ENCODE measurements around the gene GSTT2. TPM values are rescaled to one million over a fixed set of nuclear protein-coding genes. Genes with fewer than 3 reads are reported as not detected.
"Not testable (repeated sequence)": the region's sequence is repeated elsewhere in the genome, so short reads cannot be mapped to it uniquely, and the experiment has no call there.

Gene GSTT2
- total RNA-seq, 1 donor from 2014 or later: not detected

GRCh38 chr22:23984430-23984829, 4.5 kb downstream of the GSTT2 start:
- Mint-ChIP-seq H3K4me3 (no peak overlapping the region), H3K27ac (no peak overlapping the region), H3K27me3 (ENCODE audit: insufficient read depth) (peaks cover 3% of the 10 kb centered on the region), H3K9me3 (no peaks in the 10 kb centered on the region), H3K36me3 (ENCODE audit: low read depth) (no peaks in the 10 kb centered on the region), H3K4me1 (ENCODE audit: low read depth) (peaks cover 11% of the 10 kb centered on the region)
- DNase-seq (ENCODE audit: low spot score): peak; percentile 43
- intact Hi-C loops (cut with micrococcal nuclease): loop anchor here (5.0 kb wide), 3 partner anchors 173 to 543 kb away; no protein-coding TSS in a partner anchor

- H3K27me3 Mint-ChIP-seq (ENCODE audit: insufficient read depth); DNase-seq (ENCODE audit: low spot score); H3K36me3 Mint-ChIP-seq (ENCODE audit: low read depth); H3K9me3 Mint-ChIP-seq; intact Hi-C loops (cut with micrococcal nuclease); H3K4me3 Mint-ChIP-seq: not testable (repeated sequence)
- Mint-ChIP-seq H3K4me1 (ENCODE audit: low read depth) (peaks cover 11% of the 10 kb centered on the region), H3K27ac (peak overlapping the region; percentile 14)
Measured at GRCh38 chr22:23986089-23986488, 6.2 kb downstream of the GSTT2 start.

GRCh38 chr22:23986538-23987178, 6.7 kb downstream of the GSTT2 start:
- H3K9me3 Mint-ChIP-seq; H3K27me3 Mint-ChIP-seq (ENCODE audit: insufficient read depth); DNase-seq (ENCODE audit: low spot score); intact Hi-C loops (cut with micrococcal nuclease); H3K4me3 Mint-ChIP-seq; H3K36me3 Mint-ChIP-seq (ENCODE audit: low read depth): not testable (repeated sequence)
- Mint-ChIP-seq H3K4me1 (ENCODE audit: low read depth) (peaks cover 11% of the 10 kb centered on the region), H3K27ac (peak overlapping the region; percentile 14)

DNA sequence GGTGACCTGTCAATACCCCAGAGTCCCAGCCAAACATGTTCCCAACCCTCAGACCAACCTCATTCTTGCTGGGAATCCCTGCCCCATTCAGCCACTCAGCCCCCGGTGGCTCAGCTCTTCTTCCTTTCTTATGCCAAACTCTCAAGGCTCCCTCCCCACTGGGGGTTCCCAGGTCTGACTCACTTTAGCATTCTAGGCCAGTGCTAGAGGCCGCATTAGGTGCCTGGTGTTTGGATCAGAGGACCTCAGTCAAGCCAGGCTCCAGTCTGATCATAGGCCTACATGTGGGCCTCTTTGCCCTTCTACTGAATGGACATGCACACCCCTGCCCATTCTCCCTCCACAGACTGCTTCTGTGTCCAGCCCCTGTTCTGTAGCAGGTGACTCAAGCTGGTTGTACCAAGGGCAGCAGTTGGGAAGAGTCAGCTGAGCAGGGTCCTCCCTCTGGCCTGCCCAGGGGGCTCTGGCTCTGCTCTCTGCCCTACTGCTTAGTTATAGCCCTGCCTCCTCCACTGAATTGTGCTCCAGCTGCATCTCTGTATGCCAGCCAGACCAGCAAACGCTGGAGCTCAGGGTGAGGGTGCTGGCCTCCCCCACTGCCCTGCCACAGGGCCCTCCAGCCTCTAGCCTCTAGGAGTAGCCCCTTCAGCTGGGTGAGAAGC, 9.8 kb downstream of the GSTT2 start:
- DNase-seq (ENCODE audit: low spot score); H3K9me3 Mint-ChIP-seq; intact Hi-C loops (cut with micrococcal nuclease); H3K4me1 Mint-ChIP-seq (ENCODE audit: low read depth); H3K27me3 Mint-ChIP-seq (ENCODE audit: insufficient read depth); H3K36me3 Mint-ChIP-seq (ENCODE audit: low read depth); H3K27ac Mint-ChIP-seq; H3K4me3 Mint-ChIP-seq: not testable (repeated sequence)

DNA sequence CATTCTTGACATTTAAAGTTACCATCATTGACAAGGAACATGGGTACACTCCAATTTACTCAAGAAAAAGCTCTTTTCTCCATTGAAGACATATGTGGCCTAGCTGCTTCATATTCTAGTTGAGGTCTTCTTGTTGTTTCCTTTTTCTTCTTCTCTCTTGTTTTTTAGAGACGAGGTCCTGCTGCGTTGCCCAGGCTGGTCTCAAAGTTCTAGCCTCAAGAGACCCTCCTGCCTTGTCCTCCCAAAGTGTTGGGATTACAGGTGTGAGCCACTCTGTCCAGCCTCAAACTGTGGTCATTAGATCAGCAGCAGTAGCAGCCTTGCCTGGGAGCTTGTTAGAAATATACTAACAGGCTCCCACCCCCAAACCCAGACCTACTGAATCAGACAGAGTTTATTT, 13.1 kb downstream of the GSTT2 start:
- H3K27ac Mint-ChIP-seq; DNase-seq (ENCODE audit: low spot score); H3K9me3 Mint-ChIP-seq; H3K27me3 Mint-ChIP-seq (ENCODE audit: insufficient read depth); H3K4me3 Mint-ChIP-seq; H3K4me1 Mint-ChIP-seq (ENCODE audit: low read depth); H3K36me3 Mint-ChIP-seq (ENCODE audit: low read depth); intact Hi-C loops (cut with micrococcal nuclease): not testable (repeated sequence)

GRCh38 chr22:23993581-23994177, 13.7 kb downstream of the GSTT2 start:
- H3K4me3 Mint-ChIP-seq; H3K4me1 Mint-ChIP-seq (ENCODE audit: low read depth); H3K27me3 Mint-ChIP-seq (ENCODE audit: insufficient read depth); intact Hi-C loops (cut with micrococcal nuclease); H3K27ac Mint-ChIP-seq; H3K36me3 Mint-ChIP-seq (ENCODE audit: low read depth); DNase-seq (ENCODE audit: low spot score); H3K9me3 Mint-ChIP-seq: not testable (repeated sequence)

- Mint-ChIP-seq H3K27ac (no peak overlapping the region), H3K9me3 (no peaks in the 10 kb centered on the region), H3K4me3 (no peak overlapping the region), H3K4me1 (ENCODE audit: low read depth) (no peaks in the 10 kb centered on the region), H3K27me3 (ENCODE audit: insufficient read depth) (peaks cover 9% of the 10 kb centered on the region), H3K36me3 (ENCODE audit: low read depth) (no peaks in the 10 kb centered on the region)
- DNase-seq (ENCODE audit: low spot score): no peak
- intact Hi-C loops (cut with micrococcal nuclease): no loop called here
Measured at GRCh38 chr22:23997092-23997491, 17.2 kb downstream of the GSTT2 start.

DNA sequence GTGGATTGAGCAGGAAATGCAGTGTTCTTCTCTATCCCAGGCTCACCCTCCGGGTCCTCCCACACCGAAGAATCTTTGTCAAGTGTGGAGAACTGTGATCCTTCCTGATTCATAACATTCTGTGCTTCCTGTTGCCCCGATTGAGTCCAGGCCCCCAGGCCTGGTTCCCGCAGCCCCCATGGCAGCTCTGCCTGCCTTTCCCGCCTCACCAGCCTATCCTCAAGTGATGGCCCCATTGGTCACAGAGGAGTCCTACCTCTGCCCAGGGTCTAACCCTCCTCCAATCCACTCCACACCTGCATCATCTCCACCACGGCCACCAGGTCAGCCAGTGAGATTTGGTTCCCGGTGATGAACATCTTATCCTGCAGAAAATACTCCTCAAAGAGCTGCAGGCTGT, 19.8 kb downstream of the GSTT2 start:
- DNase-seq (ENCODE audit: low spot score); H3K4me3 Mint-ChIP-seq; H3K9me3 Mint-ChIP-seq; intact Hi-C loops (cut with micrococcal nuclease); H3K36me3 Mint-ChIP-seq (ENCODE audit: low read depth); H3K27ac Mint-ChIP-seq; H3K4me1 Mint-ChIP-seq (ENCODE audit: low read depth): not testable (repeated sequence)
- H3K27me3 Mint-ChIP-seq (ENCODE audit: insufficient read depth): peaks cover 12% of the 10 kb centered on the region

DNA sequence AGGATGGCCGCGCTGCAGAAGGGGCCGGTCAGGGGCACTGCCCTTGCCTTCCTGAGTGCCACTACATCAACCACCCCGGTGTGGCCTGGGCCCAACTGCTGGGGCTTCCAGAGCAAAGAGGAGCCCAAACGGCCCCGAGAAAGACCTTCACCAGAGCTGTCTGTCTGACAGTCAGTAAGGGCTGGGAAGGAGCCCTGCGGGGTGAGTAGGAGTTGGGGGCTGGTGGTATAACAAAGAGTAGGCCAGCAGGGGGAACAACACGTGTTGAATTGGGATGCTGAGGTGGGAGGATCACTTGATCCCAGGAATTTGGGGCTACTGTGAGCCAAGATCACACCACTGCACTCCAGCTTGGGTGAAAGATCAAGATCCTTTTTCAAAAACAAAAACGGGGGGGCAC, 21.4 kb downstream of the GSTT2 start:
- Mint-ChIP-seq H3K36me3 (ENCODE audit: low read depth) (no peaks in the 10 kb centered on the region), H3K27me3 (ENCODE audit: insufficient read depth) (peaks cover 8% of the 10 kb centered on the region), H3K9me3 (no peaks in the 10 kb centered on the region), H3K27ac (no peak overlapping the region), H3K4me3 (no peak overlapping the region), H3K4me1 (ENCODE audit: low read depth) (no peaks in the 10 kb centered on the region)
- no peak for DNase-seq (ENCODE audit: low spot score)
- intact Hi-C loops (cut with micrococcal nuclease): no loop called here

- Mint-ChIP-seq H3K27ac (no peak overlapping the region), H3K9me3 (no peaks in the 10 kb centered on the region), H3K4me3 (no peak overlapping the region), H3K27me3 (ENCODE audit: insufficient read depth) (peaks cover 5% of the 10 kb centered on the region), H3K4me1 (ENCODE audit: low read depth) (no peaks in the 10 kb centered on the region), H3K36me3 (ENCODE audit: low read depth) (no peaks in the 10 kb centered on the region)
- intact Hi-C loops (cut with micrococcal nuclease): no loop called here
- no peak for DNase-seq (ENCODE audit: low spot score)
Measured at GRCh38 chr22:24002272-24002671, 22.3 kb downstream of the GSTT2 start.

- intact Hi-C loops (cut with micrococcal nuclease): no loop called here
- no peak overlapping the region for H3K27ac Mint-ChIP-seq
- no peaks in the 10 kb centered on the region for H3K9me3 Mint-ChIP-seq
- peaks cover 5% of the 10 kb centered on the region for H3K27me3 Mint-ChIP-seq (ENCODE audit: insufficient read depth)
- H3K4me1 Mint-ChIP-seq (ENCODE audit: low read depth): no peaks in the 10 kb centered on the region
- no peak for DNase-seq (ENCODE audit: low spot score)
- H3K4me3 Mint-ChIP-seq: no peak overlapping the region
- no peaks in the 10 kb centered on the region for H3K36me3 Mint-ChIP-seq (ENCODE audit: low read depth)
Measured at GRCh38 chr22:24002851-24003250, 22.9 kb downstream of the GSTT2 start.

GRCh38 chr22:24003887-24004286, 24.0 kb downstream of the GSTT2 start:
- DNase-seq (ENCODE audit: low spot score): no peak
- Mint-ChIP-seq H3K36me3 (ENCODE audit: low read depth) (no peaks in the 10 kb centered on the region), H3K4me3 (no peak overlapping the region), H3K4me1 (ENCODE audit: low read depth) (no peaks in the 10 kb centered on the region), H3K9me3 (no peaks in the 10 kb centered on the region), H3K27ac (no peak overlapping the region), H3K27me3 (ENCODE audit: insufficient read depth) (peaks cover 5% of the 10 kb centered on the region)
- intact Hi-C loops (cut with micrococcal nuclease): no loop called here

DNA sequence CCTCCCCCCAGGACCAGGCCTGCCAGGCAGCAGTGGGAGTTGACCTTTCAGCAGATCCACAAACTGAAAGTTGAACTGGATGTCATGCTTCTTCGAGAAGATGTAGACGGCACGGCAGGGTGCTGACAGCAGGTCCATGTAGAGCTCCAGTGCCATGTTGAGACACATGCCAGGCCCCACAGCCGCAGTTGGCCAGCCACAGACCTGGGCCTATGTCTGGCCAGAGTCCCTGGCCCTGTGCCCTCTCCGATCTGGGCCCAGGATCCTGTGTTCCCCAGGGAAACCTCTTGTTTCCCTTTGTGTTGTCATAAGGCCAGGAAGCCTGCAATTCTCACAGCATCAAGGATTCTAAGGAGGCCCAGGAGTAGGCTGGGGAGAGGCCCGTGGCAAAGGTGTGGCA, 25.3 kb downstream of the GSTT2 start, which contains the start of gene GSTT4:
TSS of gene GSTT4 (minus strand) at position 253 of the 400 bp plus-strand sequence. CDS start at position 156, 97 bp downstream.
- peaks cover 5% of the 10 kb centered on the region for H3K27me3 Mint-ChIP-seq (ENCODE audit: insufficient read depth)

More for the DNA sequence above, 25.3 kb downstream of the GSTT2 start, which contains the start of gene GSTT4:
- Mint-ChIP-seq H3K27ac (no peak within 1 kb of the TSS), H3K9me3 (no peaks in the 10 kb centered on the region), H3K4me3 (no peak within 1 kb of the TSS), H3K36me3 (ENCODE audit: low read depth) (no peaks in the 10 kb centered on the region), H3K4me1 (ENCODE audit: low read depth) (peaks cover 4% of the 10 kb centered on the region)
- intact Hi-C loops (cut with micrococcal nuclease): no loop called here
- DNase-seq (ENCODE audit: low spot score): no peak
